Stimulated activated CD4-positive, alpha-beta T cell treated with anti-CD3 and anti-CD28 coated beads, Interleukin-4, amount 100 ng/mL, for 48 hours (primary cell): ENCODE results near the gene NLRP3.
A peak's percentile ranks its signal among the peaks of the same experiment; 100 is the strongest.
"Not testable (repeated sequence)": the region's sequence is repeated elsewhere in the genome, so short reads cannot be mapped to it uniquely, and the experiment has no call there.

ENCODE experiments used
- DNase-seq, 2 donors: peaks; one replicate each; pipeline ENCODE4 v3.0.0-alpha.2; 2020; ENCODE audit warnings: low read depth in 2 of 2

Gene NLRP3

GRCh38 chr1:247390996-247391395, 25.0 kb upstream of the NLRP3 start:
- DNase-seq, result no peak

GRCh38 chr1:247392088-247392487, 23.9 kb upstream of the NLRP3 start:
- DNase-seq, result no peak

- DNase-seq, result not testable (repeated sequence)
Measured at GRCh38 chr1:247395075-247395474, 20.9 kb upstream of the NLRP3 start.

GRCh38 chr1:247400685-247401084, 15.3 kb upstream of the NLRP3 start:
- DNase-seq, result no peak

GRCh38 chr1:247401310-247402119, 14.5 kb upstream of the NLRP3 start:
- no peak for DNase-seq

GRCh38 chr1:247402120-247402675, 13.8 kb upstream of the NLRP3 start:
- DNase-seq, result no peak

GRCh38 chr1:247406014-247406656, 9.8 kb upstream of the NLRP3 start:
- no peak for DNase-seq

- peak; percentile 46 to 63 for DNase-seq
Measured at GRCh38 chr1:247407180-247407616, 8.8 kb upstream of the NLRP3 start.

GRCh38 chr1:247408100-247408499, 7.9 kb upstream of the NLRP3 start:
- DNase-seq, result no peak

- no peak for DNase-seq
Measured at GRCh38 chr1:247409869-247410544, 6.0 kb upstream of the NLRP3 start.

- DNase-seq, result no peak
Measured at GRCh38 chr1:247411621-247412327, 4.2 kb upstream of the NLRP3 start.

- no peak for DNase-seq
Measured at GRCh38 chr1:247417831-247418230, 1.9 kb downstream of the NLRP3 start.

- no peak for DNase-seq
Measured at GRCh38 chr1:247419336-247419735, 3.4 kb downstream of the NLRP3 start.

GRCh38 chr1:247421074-247421473, 5.1 kb downstream of the NLRP3 start:
- DNase-seq, result peak in 1 of 2 donors; percentile 38

GRCh38 chr1:247429496-247429895, 13.5 kb downstream of the NLRP3 start:
- DNase-seq, result no peak

GRCh38 chr1:247430434-247430833, 14.5 kb downstream of the NLRP3 start:
- no peak for DNase-seq

- no peak for DNase-seq
Measured at GRCh38 chr1:247431643-247432042, 15.7 kb downstream of the NLRP3 start.

- no peak for DNase-seq
Measured at GRCh38 chr1:247434005-247434404, 18.0 kb downstream of the NLRP3 start.

GRCh38 chr1:247435030-247435758, 19.2 kb downstream of the NLRP3 start:
- DNase-seq, result no peak

- no peak for DNase-seq
Measured at GRCh38 chr1:247435759-247436147, 19.8 kb downstream of the NLRP3 start.
